Right lobe of liver (tissue), 6 donors: ENCODE results near the gene FGF4. TPM values are rescaled to one million over a fixed set of nuclear protein-coding genes. Genes with fewer than 3 reads are reported as not detected.

Experiments used
- ATAC-seq, 4 donors: fragments of 200-7000 bp; cut with Tn5 transposase; one replicate each; pipeline ENCODE4 v1.9.1; 2020; ENCODE audit warnings: mild to moderate bottlenecking in 4 of 4, moderate library complexity in 4 of 4
- DNase-seq, 3 donors: peaks; one replicate each; pipeline ENCODE4 v3.0.0-alpha.2; 2020
- H3K27ac ChIP-seq, 3 donors: fragments of 200-600 bp; one replicate each; pipeline ENCODE4 v1.8.0; 2022
- H3K27me3 ChIP-seq, 2 donors: fragments of 200-600 bp; one replicate each; pipeline ENCODE4 v1.8.0; 2022
- H3K36me3 ChIP-seq, 4 donors: fragments of 200-600 bp; sonication (generic) in 1 of 4; one replicate each; pipeline versions ENCODE4 v1.5.1 to v1.8.0; 2017 to 2022; ENCODE audit warnings: control low read depth in 1 of 4
- H3K4me1 ChIP-seq, 4 donors: fragments of 200-600 bp; sonication (generic) in 1 of 4; one replicate each; pipeline versions ENCODE4 v1.5.1 to v1.8.0; 2017 to 2022; ENCODE audit warnings: control low read depth in 1 of 4
- H3K4me3 ChIP-seq, 3 donors: fragments of 200-600 bp; one replicate each; pipeline ENCODE4 v1.8.0; 2022
- H3K9me3 ChIP-seq, 4 donors: fragments of 200-600 bp; sonication (generic) in 1 of 4; one replicate each; pipeline versions ENCODE4 v1.5.1 to v1.8.0; 2017 to 2022; ENCODE audit warnings: control low read depth in 1 of 4
- POLR2A ChIP-seq: fragments of 450-650 bp; IDR thresholded peaks from one replicate; pipeline ENCODE4 v1.6.1; 2017; ENCODE audit warnings: antibody characterized with exemption, mild to moderate bottlenecking
- WGBS: methylation state at CpG from one replicate; pipeline ENCODE4 v1.1.6; 2018; ENCODE audit warnings: low coverage, low lambda C conversion rate; ENCODE audit not compliant: insufficient coverage; ENCODE audit errors: missing lambda C conversion rate; 5-methylcytosine and 5-hydroxymethylcytosine counted together
- intact Hi-C, 2 donors: fragments of 100-400 bp; cut with DNase I; formaldehyde crosslinking; loops; one replicate each; pipeline versions ENCODE4 v1.11.2 to v1.14.1; 2022
- total RNA-seq, 6 experiments: library from RNA; depleted of rRNA in 2 of 6; stranded (reverse); fragments of >200 nt in 2 of 6; fragmentation: NEBNext Ultra II Directional in 3 of 6; extraction: Animal tissue kit (Norgen Biotek cat#: 25700) in 3 of 6; gene quantifications; one replicate each; pipeline versions ENCODE4 v1.1.0 to v1.2.4, GENCODE V29; 2016 to 2023
- TF ChIP-seq, protein P1 (sequence below), 4 donors: fragments of 200-600 bp in 3 of 4; fragments of 450-650 bp in 1 of 4; IDR thresholded peaks; one replicate each; pipeline versions ENCODE4 v1.5.1 to v1.8.0; 2016 to 2022; ENCODE audit warnings: antibody characterized with exemption in 4 of 4, mild to moderate bottlenecking in 2 of 4
- donor health status: DM: no; HTN: yes; CAD: no.
- donor health status: DM: no; HTN: no; CAD: no.
- donor health status: DM: no; HTN: no; CAD: no.
- donor health status: DM: no; HTN: yes; CAD: no.
- donor health status: DM: no; HTN: yes; CAD: no.

FGF4 gene
- total RNA-seq, 6 experiments from 2014 or later, result not detected

DNA sequence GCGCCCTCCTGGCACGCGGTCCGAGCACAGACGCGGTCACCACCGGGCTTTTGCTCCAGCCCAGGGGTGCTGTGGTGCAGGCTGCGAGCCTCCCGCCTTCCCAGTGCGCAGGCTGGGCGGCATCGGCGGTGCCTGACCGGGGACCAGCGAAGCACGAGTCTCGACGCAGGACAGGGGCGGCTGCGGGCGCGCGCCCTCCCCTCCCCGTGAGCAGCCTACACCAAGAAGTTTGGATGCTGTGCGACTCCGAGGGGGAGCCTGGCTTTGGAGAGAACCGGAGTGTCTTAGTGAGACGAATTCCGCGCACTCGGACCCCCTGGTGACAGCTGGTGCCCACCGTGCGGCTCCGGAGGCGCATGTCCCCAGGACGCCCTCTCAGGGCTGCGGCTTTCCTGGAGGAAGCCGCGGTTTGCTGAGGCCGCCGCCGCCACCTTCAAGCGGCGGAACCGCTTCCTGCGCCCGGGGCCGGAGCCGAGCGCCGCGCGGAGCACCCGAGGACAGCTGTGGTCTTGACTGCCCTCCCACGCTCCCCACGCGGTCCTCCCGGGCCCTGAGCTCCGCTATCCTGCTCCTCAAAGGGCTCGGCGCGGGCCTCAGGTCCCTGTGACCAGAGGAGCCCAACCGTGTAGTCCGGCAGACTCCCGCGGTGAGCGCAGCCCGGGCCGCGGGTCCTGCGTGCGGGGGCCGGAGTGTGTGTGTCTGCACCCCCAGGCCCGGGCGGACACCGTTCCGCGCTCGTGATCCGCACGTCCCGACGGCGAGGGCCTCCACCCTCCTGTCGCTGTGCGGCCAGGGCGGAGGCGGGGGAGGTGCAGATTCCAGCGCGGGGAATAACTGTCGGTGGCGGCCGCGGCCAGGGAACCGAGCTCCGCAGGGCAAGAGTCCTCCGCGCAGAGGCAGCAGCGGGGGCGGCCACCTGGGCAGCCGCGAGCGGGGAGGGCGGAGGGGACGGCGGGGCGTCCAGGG lies 42.4 kb upstream of the FGF4 start:
- TF ChIP-seq, protein P1, sequence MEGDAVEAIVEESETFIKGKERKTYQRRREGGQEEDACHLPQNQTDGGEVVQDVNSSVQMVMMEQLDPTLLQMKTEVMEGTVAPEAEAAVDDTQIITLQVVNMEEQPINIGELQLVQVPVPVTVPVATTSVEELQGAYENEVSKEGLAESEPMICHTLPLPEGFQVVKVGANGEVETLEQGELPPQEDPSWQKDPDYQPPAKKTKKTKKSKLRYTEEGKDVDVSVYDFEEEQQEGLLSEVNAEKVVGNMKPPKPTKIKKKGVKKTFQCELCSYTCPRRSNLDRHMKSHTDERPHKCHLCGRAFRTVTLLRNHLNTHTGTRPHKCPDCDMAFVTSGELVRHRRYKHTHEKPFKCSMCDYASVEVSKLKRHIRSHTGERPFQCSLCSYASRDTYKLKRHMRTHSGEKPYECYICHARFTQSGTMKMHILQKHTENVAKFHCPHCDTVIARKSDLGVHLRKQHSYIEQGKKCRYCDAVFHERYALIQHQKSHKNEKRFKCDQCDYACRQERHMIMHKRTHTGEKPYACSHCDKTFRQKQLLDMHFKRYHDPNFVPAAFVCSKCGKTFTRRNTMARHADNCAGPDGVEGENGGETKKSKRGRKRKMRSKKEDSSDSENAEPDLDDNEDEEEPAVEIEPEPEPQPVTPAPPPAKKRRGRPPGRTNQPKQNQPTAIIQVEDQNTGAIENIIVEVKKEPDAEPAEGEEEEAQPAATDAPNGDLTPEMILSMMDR (IDR thresholded peaks at IDR 0.05), result no peak
- TF ChIP-seq POLR2A, result no peak
- peak in 1 of 3 donors; percentile 52 for DNase-seq
- no peaks in the 10 kb centered on the region for H3K4me1 ChIP-seq
- H3K27me3 ChIP-seq, result peaks cover 5 to 34% of the 10 kb centered on the region in 2 donors
- intact Hi-C loops, result no loop called here
- H3K4me3 ChIP-seq, result no peak overlapping the region
- no peak overlapping the region for H3K27ac ChIP-seq
- no peaks in the 10 kb centered on the region for H3K9me3 ChIP-seq
- H3K36me3 ChIP-seq, result no peaks in the 10 kb centered on the region
- peak; percentile 38 to 71 (median 48) for ATAC-seq
- WGBS, result 3% methylated on average over 6 of the region's 107 CpGs

DNA sequence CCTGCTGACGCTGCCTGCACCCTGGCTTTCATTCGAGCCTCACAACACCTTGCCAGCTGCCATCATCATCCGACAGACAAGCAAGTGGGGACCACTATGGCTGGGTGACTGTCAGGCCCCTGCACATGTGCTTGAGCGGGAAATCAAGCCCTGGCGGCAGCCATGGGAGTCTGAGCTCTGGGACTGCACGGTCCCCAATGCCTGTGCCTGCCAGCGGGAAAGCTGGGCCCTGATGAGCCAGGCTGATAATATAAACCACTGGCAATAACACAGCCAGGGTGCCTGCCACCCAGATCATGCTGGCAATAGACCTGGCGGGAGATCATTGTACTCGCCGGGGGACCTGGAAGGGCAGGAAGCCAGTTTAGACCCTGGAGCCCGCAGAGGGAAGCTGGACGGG lies 41.5 kb upstream of the FGF4 start:
- WGBS, result 17% methylated on average over 9 of the region's 12 CpGs
- no peaks in the 10 kb centered on the region for H3K36me3 ChIP-seq
- no peak overlapping the region for H3K4me3 ChIP-seq
- no peak overlapping the region for H3K27ac ChIP-seq
- TF ChIP-seq POLR2A, result no peak
- TF ChIP-seq, protein P1 (IDR thresholded peaks at IDR 0.05), result no peak
- H3K27me3 ChIP-seq, result peaks cover 5 to 34% of the 10 kb centered on the region in 2 donors
- intact Hi-C loops, result no loop called here
- H3K4me1 ChIP-seq, result no peaks in the 10 kb centered on the region
- no peak for DNase-seq
- no peaks in the 10 kb centered on the region for H3K9me3 ChIP-seq
- no peak for ATAC-seq

DNA sequence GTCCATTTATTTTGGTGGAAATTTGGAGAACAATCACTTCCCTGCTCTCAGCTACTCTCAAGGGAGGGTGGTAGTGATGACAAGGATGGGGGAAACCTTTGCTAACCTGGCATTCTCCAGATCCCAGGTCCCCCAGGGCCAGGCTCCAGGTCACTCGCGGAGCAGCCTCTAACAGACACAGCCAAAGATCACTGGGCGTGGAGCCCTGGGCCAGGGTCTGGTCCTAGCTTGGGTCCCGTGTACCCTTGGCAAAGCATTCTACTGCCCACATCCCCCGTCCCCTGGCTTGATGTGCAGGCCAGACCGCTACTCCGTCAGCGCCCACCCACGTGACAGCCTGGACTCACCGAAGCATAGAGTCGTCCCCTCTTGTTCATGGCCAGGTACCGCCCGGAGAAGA lies 40.8 kb upstream of the FGF4 start:
- intact Hi-C loops, result no loop called here
- no peaks in the 10 kb centered on the region for H3K36me3 ChIP-seq
- TF ChIP-seq, protein P1 (IDR thresholded peaks at IDR 0.05), result no peak
- TF ChIP-seq POLR2A, result no peak

DNA sequence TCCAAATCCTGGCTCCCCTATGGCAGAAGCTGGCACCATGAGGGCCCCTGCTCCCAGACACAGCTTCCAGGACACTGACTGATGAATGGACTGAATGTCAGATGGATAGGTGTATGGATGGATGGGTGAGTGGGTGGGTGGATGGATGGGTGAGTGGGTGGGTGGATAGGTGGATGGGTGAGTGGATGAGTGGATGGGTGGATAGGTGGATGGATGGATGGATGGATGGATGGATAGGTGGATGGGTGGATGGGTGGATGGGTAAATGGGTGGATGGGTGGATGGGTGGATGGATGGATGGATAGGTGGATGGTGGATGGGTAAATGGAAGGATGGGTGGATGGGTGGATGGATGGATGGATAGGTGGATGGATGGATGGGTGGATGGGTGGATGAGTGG lies 39.8 kb upstream of the FGF4 start:
- ATAC-seq (no peak), DNase-seq (no peak)
- Histone ChIP-seq H3K36me3 (no peaks in the 10 kb centered on the region), H3K4me1 (peaks cover 0 to 5% (median 0%) of the 10 kb centered on the region in 4 donors), H3K27me3 (peaks cover 5 to 34% of the 10 kb centered on the region in 2 donors), H3K4me3 (no peak overlapping the region), H3K27ac (no peak overlapping the region), H3K9me3 (no peaks in the 10 kb centered on the region)
- no peak for TF ChIP-seq POLR2A
- TF ChIP-seq, protein P1 (IDR thresholded peaks at IDR 0.05), result no peak
- intact Hi-C loops, result no loop called here

More for the DNA sequence above, 40.8 kb upstream of the FGF4 start:
- Histone ChIP-seq H3K27me3 (peaks cover 5 to 34% of the 10 kb centered on the region in 2 donors), H3K27ac (no peak overlapping the region), H3K9me3 (no peaks in the 10 kb centered on the region), H3K4me1 (peaks cover 0 to 2% (median 0%) of the 10 kb centered on the region in 4 donors), H3K4me3 (no peak overlapping the region)
- no CpG with 5 or more reads among the region's 13 CpGs for WGBS
- DNase-seq (no peak), ATAC-seq (no peak)
